T-helper 2 cell treated with Interferon-gamma antibody and Interleukin-4, amounts not matched to agents 5 μg/mL and 100 μg/mL, for 36 hours (primary cell): ENCODE results near the gene ATP2A2.
A peak's percentile ranks its signal among the peaks of the same experiment; 100 is the strongest.
"Not testable (repeated sequence)": the region's sequence is repeated elsewhere in the genome, so short reads cannot be mapped to it uniquely, and the experiment has no call there.

Source experiments
- DNase-seq: peaks from one replicate; pipeline ENCODE4 v3.0.0; 2021; ENCODE audit warnings: low spot score
- H3K27ac Mint-ChIP-seq: one replicate; pipeline ENCODE4 v1.8.0; 2021; ENCODE audit warnings: mild to moderate bottlenecking, mixed read lengths
- H3K27me3 Mint-ChIP-seq: one replicate; pipeline ENCODE4 v1.8.0; 2021; ENCODE audit warnings: low read depth, mixed read lengths
- H3K36me3 Mint-ChIP-seq: one replicate; pipeline ENCODE4 v1.8.0; 2021; ENCODE audit warnings: low read depth, mixed read lengths
- H3K4me1 Mint-ChIP-seq: one replicate; pipeline ENCODE4 v1.8.0; 2021; ENCODE audit warnings: low read depth, mixed read lengths
- H3K4me3 Mint-ChIP-seq: one replicate; pipeline ENCODE4 v1.8.0; 2022; ENCODE audit warnings: mild to moderate bottlenecking, moderate library complexity, mixed read lengths
- H3K9me3 Mint-ChIP-seq: one replicate; pipeline ENCODE4 v1.8.0; 2021; ENCODE audit warnings: mixed read lengths

Gene ATP2A2

DNA sequence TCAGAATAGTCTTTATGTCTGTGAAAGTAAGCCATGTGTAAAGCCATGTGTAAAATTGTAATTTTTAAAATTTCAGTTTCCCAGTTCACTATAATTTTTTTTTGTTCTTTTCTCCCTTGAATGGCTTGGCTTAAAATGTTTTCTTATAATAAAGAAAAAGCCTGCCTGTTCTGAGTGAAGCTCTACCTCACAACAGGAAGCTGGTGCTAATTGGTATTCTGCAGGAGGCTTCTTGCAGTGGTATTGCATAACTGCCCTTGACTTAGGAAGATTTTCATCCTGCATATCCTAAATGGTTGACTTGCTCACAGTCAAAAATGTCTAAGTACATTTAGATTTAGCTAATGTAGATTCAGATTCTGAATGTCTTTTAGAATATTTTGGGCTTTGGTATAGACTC, 49.5 kb downstream of the ATP2A2 start:
- DNase-seq, result no peak
- Mint-ChIP-seq H3K36me3 (peaks cover 65% of the 10 kb centered on the region), H3K27ac (no peak overlapping the region), H3K4me3 (no peak overlapping the region), H3K4me1 (peaks cover 9% of the 10 kb centered on the region), H3K27me3 (no peaks in the 10 kb centered on the region), H3K9me3 (no peaks in the 10 kb centered on the region)

DNA sequence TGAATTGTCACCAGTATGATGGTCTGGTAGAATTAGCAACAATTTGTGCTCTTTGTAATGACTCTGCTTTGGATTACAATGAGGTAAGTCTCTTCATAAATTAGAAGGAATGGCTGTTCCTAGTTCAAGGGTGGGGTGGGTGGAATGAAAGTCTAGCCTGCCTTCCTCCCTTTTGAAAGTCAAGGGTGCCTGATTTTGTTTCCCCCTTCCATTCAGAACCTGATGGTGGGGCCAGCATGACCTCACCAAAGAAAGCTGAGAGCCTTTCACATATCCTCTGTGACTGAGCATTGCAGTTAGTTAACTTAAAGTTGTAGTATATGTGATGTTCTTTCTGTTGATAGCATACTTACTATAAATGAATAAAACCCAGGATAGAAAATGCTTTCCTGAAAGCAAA, 52.2 kb downstream of the ATP2A2 start:
- Mint-ChIP-seq H3K27ac (no peak overlapping the region), H3K36me3 (peaks cover 63% of the 10 kb centered on the region)

DNA sequence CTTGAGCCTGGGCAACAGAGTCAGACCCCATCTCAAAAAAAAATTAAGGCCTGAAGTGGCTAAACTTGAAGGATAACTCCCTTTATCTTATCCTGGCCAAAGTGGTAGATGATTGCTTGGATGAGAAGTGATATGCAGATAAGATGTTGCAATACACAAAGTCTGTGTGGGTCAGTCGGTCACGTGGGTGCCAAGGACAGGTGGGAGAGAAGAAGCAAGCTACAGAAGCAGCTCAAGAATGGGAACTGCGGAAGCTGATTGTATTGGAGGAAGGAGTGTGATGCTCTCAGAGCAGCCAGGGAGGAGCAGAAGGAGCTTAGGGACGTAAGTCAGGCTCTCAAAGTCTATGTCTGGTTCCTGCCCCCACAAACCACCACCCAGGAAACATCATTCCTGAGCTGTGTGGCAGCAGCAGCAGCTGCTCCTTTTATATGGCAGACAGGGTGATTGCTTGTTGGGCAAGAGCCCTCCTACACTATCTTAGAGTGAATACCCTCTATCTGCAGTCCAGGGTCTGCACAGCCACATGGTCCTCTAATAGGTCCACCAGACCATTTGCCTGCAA, 54.5 kb downstream of the ATP2A2 start:
- Mint-ChIP-seq H3K9me3 (no peaks in the 10 kb centered on the region), H3K4me3 (no peak overlapping the region), H3K4me1 (peaks cover 1% of the 10 kb centered on the region), H3K36me3 (peaks cover 70% of the 10 kb centered on the region), H3K27ac (no peak overlapping the region), H3K27me3 (no peaks in the 10 kb centered on the region)
- no peak for DNase-seq

More for the DNA sequence above, 52.2 kb downstream of the ATP2A2 start:
- no peak for DNase-seq
- H3K4me3 Mint-ChIP-seq, result no peak overlapping the region
- H3K27me3 Mint-ChIP-seq, result no peaks in the 10 kb centered on the region
- peaks cover 5% of the 10 kb centered on the region for H3K4me1 Mint-ChIP-seq
- H3K9me3 Mint-ChIP-seq, result no peaks in the 10 kb centered on the region

DNA sequence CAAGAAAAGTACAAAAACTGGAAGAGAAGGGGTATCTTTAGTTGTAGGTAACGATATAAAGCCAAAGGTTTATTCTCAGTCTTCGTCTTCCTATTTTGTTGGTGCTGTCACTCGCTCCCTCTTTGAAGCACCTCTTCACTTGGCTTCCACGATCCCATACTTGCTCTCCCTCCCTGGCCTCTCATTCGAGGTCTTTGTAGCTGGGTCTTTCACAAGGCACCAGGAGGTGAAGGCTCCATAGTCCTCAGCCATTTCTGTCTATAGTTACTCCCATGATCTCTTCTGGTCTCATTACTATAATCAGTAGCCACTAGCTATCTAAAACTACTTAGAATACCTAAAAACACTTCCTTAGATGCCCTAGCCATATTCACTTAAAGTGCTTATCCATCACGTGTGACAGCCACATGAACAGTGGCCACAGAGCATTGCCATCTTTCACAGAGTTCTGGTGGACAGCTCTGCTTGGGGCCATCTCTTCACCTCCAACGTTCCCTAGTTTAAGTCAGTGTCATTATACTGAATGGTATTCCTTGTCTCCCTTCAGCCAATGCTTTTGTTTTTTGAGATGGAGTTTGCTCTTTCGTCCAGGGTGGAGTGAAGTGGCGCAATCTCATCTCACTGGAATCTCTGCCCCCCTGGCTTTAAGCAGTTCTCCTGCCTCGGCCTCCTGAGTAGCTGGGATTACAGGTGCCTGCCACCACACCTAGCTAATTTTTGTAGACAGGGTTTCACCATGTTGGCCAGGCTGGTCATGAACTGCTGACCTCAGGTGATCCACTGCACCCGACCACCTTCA, 57.1 kb downstream of the ATP2A2 start:
- Mint-ChIP-seq H3K9me3 (no peaks in the 10 kb centered on the region), H3K4me3 (no peak overlapping the region), H3K27ac (no peak overlapping the region), H3K36me3 (peaks cover 78% of the 10 kb centered on the region), H3K4me1 (no peaks in the 10 kb centered on the region), H3K27me3 (no peaks in the 10 kb centered on the region)
- no peak for DNase-seq

DNA sequence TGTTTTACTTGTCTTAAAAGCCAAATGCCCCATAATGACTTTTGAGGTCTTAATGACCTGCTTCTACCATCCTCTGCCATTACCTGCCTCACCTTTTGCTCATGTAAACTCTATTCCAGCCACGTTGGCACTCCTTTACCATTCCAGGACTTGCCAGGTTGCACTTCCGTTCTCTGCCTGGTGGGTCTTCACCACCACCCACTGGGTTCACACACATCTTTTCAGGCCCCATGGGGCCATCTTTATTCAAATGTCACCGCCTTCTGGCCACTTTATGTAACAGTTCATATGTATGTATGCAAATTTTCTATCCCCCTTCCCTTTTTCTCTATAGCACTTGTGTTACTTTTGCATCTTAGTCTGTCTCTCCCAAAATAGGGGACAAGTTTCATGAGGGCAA, 57.7 kb downstream of the ATP2A2 start:
- no peaks in the 10 kb centered on the region for H3K4me1 Mint-ChIP-seq
- H3K27ac Mint-ChIP-seq, result no peak overlapping the region
- H3K36me3 Mint-ChIP-seq, result peaks cover 77% of the 10 kb centered on the region
- DNase-seq, result no peak
- no peak overlapping the region for H3K4me3 Mint-ChIP-seq
- H3K9me3 Mint-ChIP-seq, result no peaks in the 10 kb centered on the region
- no peaks in the 10 kb centered on the region for H3K27me3 Mint-ChIP-seq

DNA sequence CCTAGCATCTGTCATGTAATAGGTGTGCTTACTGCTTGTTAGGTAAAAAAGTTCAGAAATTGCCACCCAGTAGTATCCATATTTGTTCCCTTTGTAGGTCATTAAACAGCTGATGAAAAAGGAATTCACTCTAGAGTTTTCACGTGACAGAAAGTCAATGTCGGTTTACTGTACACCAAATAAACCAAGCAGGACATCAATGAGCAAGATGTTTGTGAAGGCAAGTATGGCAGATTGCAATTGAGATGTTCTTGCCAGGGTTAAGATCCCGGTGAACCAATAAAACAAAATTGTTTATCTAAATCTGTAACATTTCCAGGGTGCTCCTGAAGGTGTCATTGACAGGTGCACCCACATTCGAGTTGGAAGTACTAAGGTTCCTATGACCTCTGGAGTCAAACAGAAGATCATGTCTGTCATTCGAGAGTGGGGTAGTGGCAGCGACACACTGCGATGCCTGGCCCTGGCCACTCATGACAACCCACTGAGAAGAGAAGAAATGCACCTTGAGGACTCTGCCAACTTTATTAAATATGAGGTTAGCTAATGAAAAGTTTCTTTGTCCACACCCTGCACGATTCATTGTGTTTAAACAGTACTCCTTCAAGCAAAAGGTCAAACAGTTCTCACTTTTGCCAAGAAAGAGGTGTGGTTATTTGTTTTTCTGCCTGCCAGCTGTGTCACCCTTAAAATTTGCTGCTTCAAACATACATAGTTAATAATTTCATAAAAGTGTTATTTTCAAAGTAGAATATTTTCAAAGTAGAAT, 58.3 kb downstream of the ATP2A2 start:
- H3K4me1 Mint-ChIP-seq, result peaks cover 3% of the 10 kb centered on the region
- no peaks in the 10 kb centered on the region for H3K9me3 Mint-ChIP-seq
- DNase-seq, result no peak
- H3K36me3 Mint-ChIP-seq, result peaks cover 78% of the 10 kb centered on the region
- H3K27ac Mint-ChIP-seq, result no peak overlapping the region
- no peak overlapping the region for H3K4me3 Mint-ChIP-seq
- H3K27me3 Mint-ChIP-seq, result no peaks in the 10 kb centered on the region

DNA sequence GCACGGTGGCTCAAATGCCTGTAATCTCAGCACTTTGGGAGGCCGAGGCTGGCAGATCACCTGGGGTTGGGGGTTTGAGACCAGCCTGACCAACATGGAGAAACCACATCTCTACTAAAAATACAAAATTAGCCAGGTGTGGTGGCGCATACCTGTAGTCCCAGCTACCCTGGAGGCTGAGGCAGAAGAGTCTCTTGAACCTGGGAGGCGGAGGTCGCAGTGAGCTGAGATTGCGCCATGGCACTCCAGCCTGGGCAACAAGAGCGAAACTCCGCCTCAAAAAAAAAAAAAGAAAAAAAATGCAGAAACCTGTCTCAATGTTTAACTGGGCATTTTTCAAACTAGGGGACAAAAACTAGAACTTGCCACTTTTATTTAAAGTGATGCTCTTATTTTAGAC, 59.2 kb downstream of the ATP2A2 start:
- not testable (repeated sequence) for H3K27me3 Mint-ChIP-seq, H3K4me3 Mint-ChIP-seq, DNase-seq, H3K27ac Mint-ChIP-seq, H3K9me3 Mint-ChIP-seq, H3K4me1 Mint-ChIP-seq
- H3K36me3 Mint-ChIP-seq, result peaks cover 85% of the 10 kb centered on the region

DNA sequence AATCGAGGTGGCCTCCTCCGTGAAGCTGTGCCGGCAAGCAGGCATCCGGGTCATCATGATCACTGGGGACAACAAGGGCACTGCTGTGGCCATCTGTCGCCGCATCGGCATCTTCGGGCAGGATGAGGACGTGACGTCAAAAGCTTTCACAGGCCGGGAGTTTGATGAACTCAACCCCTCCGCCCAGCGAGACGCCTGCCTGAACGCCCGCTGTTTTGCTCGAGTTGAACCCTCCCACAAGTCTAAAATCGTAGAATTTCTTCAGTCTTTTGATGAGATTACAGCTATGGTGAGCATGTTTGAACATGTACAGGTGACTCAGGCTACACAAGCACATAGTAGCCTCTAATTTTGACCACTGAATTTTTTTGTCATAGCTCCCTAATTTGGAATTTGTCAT, 59.7 kb downstream of the ATP2A2 start:
- no peaks in the 10 kb centered on the region for H3K9me3 Mint-ChIP-seq
- no peak overlapping the region for H3K27ac Mint-ChIP-seq
- H3K36me3 Mint-ChIP-seq, result peaks cover 82% of the 10 kb centered on the region
- peaks cover 5% of the 10 kb centered on the region for H3K4me1 Mint-ChIP-seq
- H3K27me3 Mint-ChIP-seq, result no peaks in the 10 kb centered on the region
- H3K4me3 Mint-ChIP-seq, result no peak overlapping the region
- DNase-seq, result no peak

DNA sequence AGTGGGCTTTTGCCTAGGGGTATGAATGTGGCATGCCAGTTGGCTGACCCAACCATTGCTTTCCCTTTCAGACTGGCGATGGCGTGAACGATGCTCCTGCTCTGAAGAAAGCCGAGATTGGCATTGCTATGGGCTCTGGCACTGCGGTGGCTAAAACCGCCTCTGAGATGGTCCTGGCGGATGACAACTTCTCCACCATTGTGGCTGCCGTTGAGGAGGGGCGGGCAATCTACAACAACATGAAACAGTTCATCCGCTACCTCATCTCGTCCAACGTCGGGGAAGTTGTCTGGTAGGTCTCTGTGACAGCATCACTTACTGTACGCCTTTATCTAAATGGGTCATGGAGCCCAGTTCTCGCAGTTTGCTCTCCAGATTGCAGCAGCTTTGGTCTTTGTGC, 61.1 kb downstream of the ATP2A2 start:
- no peak overlapping the region for H3K27ac Mint-ChIP-seq
- peaks cover 82% of the 10 kb centered on the region for H3K36me3 Mint-ChIP-seq
- H3K9me3 Mint-ChIP-seq, result no peaks in the 10 kb centered on the region
- H3K4me3 Mint-ChIP-seq, result no peak overlapping the region
- H3K4me1 Mint-ChIP-seq, result peaks cover 9% of the 10 kb centered on the region
- DNase-seq, result no peak
- no peaks in the 10 kb centered on the region for H3K27me3 Mint-ChIP-seq

DNA sequence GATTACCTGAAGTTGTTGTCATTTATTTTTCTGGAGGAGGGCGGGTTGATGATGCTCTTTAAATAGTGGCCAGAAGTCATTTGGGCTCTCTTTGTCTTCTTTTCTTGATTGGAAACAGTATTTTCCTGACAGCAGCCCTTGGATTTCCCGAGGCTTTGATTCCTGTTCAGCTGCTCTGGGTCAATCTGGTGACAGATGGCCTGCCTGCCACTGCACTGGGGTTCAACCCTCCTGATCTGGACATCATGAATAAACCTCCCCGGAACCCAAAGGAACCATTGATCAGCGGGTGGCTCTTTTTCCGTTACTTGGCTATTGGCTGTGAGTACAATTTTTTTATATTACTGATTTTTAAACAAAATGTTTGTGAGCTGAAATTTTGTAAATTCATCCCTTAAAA, 62.1 kb downstream of the ATP2A2 start:
- no peaks in the 10 kb centered on the region for H3K9me3 Mint-ChIP-seq
- peaks cover 16% of the 10 kb centered on the region for H3K4me1 Mint-ChIP-seq
- no peak for DNase-seq
- no peaks in the 10 kb centered on the region for H3K27me3 Mint-ChIP-seq
- no peak overlapping the region for H3K4me3 Mint-ChIP-seq
- H3K27ac Mint-ChIP-seq, result no peak overlapping the region
- peaks cover 83% of the 10 kb centered on the region for H3K36me3 Mint-ChIP-seq

DNA sequence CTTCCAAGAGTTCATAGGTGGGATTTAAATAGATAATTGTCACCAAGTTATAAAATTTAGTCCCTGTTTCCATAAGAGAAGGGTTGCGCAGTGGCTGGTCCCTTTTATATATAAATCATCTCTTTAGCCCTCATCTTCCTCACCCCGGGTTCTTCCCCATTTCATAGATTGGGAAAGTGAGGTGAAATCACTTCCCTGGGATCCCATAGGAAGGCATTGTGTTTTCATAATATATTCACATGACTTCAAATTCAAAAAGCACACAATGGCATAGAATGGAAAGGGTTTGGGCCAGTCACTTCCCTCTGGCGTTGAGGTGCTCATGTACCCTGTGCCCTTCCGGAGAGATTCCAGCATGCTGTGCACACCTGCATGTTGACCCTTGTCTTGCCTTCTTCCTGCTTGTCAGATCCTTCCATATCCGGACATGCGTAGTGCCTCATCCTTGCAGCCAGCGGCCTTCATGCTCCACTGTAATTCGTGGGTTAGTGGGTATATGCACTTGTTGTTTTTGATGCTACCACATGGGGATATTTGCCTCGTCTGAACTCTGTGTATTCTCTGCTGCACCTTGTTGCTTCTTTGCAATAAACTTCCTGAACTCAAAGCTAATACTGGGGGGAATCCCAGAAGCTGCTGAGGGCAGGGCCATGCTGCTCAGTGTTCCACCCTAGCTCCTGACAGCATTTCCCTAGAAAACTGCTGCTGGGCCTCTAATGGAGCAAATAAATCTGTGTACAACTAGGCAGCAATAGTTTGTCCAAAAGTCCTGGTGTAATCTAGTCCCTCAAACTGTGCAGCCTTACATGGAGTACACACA, 62.9 kb downstream of the ATP2A2 start:
- no peak for DNase-seq
- Mint-ChIP-seq H3K36me3 (peaks cover 80% of the 10 kb centered on the region), H3K27me3 (no peaks in the 10 kb centered on the region), H3K9me3 (no peaks in the 10 kb centered on the region), H3K27ac (peak overlapping the region; percentile 20), H3K4me3 (no peak overlapping the region), H3K4me1 (peaks cover 24% of the 10 kb centered on the region)

DNA sequence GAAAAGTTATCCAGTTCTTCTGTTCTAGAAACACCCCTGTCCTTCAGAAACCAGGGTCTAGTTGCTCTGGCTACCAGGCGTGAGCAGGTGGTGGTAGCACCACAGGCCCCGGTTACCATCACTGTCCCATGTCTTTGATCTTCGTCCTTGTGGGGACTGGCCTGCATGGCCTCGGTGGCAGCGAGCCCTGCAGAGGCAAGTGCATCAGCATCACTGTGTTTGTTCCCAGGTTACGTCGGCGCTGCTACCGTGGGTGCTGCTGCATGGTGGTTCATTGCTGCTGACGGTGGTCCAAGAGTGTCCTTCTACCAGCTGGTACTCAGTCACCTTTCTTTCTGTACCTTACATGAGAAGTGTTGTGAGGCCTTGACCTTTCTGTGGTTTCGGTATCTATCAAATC, 63.6 kb downstream of the ATP2A2 start:
- Mint-ChIP-seq H3K27ac (no peak overlapping the region), H3K9me3 (no peaks in the 10 kb centered on the region), H3K4me1 (peaks cover 31% of the 10 kb centered on the region), H3K4me3 (no peak overlapping the region), H3K36me3 (peaks cover 79% of the 10 kb centered on the region), H3K27me3 (no peaks in the 10 kb centered on the region)
- no peak for DNase-seq

DNA sequence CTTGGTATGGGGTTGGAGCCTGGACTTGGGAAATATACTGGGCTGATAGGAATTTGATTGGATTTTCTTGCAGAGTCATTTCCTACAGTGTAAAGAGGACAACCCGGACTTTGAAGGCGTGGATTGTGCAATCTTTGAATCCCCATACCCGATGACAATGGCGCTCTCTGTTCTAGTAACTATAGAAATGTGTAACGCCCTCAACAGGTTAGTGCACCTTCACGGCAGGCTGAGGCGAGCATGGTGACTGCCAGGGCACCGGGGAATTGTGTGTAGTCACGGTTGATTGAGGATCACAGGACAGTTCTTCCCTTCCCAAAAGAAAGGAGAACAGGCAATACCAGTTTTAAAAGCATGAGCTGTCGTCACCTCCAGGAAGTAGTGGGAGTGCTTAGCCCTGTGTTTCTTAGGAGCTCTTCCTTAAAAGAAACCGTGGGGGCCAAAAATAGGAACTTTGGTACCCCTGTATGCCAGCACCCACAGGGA, 64.2 kb downstream of the ATP2A2 start:
- Mint-ChIP-seq H3K27ac (no peak overlapping the region), H3K4me1 (peaks cover 37% of the 10 kb centered on the region), H3K36me3 (peaks cover 77% of the 10 kb centered on the region), H3K27me3 (no peaks in the 10 kb centered on the region), H3K9me3 (no peaks in the 10 kb centered on the region), H3K4me3 (no peak overlapping the region)
- DNase-seq, result no peak
